HG03025 (cell line): ENCODE measurements around the gene PHACTR1.

Source experiments
- ATAC-seq: cut with Tn5 transposase; IDR thresholded peaks from one replicate; pipeline ENCODE4 v1.9.1; 2021; ENCODE audit warnings: mild to moderate bottlenecking, moderate library complexity; ENCODE audit not compliant: unreplicated experiment, low FRiP score

Gene PHACTR1

DNA sequence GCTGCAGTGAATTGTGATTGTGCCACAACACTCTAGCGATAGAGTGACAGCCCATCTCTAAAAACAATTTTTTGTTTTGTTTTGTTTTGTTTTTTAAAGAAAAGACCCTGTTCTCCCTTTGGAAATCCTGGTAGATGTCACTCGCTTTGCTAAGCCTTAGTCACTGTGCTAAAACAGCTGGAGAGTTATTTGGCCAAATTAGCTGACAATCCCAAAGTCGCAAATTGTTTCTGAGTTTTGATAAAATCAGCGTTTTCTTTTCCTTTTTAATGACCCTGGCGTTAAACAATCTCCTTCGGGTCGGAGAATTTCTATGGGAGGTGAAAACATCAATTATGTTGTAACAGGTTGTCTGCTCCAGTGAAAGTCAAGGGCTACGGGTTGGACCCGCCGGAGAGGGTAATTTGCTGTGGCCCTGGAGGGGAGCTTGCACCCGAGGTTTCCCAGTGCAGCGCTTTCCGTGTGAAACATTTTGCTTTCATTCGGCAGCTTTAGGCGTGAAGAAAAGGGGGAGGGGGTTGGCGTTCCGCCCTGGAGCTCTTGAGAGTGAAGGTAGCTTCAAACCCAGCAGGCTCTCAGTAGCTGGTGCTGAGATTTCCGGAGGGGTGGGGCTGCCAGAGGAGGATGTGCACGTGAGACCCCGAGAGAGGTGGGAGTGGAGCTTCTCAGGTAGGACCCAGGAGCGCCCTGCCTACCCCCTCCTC, 296.6 kb downstream of the PHACTR1 start:
- ATAC-seq = no peak

DNA sequence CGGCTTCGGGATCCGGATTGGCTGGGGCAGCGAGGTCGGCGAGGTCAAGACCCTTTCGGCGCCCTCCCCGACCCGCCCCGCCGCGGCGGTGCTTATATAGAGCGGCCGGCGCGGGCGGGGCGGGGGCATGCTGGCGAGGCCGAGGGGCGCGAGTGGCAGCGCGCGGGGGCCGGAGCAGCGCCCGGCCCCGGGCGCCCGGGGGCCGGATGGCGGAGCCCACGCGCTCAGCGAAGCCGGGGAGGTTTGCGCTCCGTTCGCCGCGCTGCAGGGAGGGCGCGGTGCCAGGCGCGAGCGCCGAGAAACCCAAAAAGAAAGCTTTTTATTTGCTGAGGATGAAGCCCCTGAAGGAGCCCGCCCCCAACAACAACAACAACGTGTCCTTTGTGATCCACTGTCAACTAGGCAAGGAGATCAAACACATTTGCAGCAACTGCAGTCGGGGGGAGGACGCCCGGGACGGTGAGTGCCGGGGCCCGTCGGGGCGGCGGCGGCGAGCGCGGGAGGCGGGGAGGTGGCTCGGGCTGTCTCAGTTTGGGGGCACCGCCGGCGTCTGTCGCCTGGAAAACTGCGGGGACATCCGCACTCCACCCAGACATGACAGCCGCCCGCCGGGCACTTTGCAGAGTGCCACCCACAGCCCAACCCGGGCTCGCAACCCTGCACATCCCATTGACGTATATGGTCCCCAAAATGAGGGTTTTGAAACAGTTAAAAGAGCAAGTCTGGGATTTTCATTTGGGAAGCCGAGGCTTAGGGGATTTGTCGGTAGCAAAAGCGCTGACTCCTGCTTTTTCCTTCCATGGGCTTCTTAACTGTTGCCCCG, 297.3 kb downstream of the PHACTR1 start:
- ATAC-seq = no peak

DNA sequence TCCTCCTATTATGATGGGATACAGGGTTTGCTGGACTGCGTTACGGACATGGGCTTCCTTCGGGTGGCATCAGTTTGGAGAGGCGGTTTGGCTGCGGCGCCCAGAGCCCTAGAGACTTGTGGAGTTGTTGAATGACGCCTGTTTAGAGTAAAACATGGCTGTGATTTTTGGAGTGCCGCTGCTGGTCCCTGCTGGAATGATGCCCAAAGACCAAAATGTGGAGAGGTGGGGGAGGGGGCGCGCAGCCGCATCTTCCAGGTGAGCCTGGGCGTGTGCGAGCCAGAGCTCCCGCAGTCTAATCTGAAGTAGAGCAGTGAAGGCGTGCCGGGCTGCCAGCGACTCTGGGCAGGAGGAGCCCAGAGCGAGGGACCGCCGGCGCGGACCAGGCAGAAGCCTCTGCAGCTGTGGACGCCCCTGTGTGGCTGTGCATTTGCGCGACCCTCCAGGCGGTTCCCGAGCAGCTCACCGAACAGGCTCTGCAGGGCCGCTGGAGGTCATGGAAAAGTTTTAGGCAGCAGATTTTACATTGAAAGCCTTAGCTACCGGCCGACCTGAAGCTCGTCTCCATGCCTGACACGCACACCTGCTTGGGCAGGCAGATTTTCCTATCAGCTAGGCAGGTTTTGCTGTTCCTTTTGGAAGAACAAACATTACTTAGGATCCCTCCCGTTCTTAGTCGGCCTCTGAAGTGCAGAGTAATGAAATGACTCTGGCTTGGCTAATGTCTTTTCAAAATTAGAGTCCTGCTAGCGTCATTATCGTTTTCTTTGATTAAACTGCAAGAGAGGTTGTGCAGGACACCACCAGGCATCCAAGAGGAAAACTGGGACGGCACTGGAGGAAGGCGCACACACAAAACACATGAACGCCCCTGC, 298.2 kb downstream of the PHACTR1 start:
- no peak for ATAC-seq

DNA sequence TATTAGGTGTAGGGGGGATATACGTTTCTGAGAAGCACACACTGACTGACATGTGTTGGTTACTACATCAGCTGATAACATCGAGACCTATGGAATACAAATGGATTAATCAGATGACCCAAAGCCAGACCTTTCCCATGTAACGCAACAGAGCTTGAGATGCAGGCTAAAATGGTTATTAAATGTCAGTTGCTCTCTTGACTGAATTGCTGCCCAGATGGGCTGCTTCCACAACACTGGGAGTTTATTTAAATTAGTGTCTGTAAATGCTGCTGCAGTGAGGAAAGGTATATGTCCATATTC, 298.8 kb downstream of the PHACTR1 start:
- no peak for ATAC-seq

DNA sequence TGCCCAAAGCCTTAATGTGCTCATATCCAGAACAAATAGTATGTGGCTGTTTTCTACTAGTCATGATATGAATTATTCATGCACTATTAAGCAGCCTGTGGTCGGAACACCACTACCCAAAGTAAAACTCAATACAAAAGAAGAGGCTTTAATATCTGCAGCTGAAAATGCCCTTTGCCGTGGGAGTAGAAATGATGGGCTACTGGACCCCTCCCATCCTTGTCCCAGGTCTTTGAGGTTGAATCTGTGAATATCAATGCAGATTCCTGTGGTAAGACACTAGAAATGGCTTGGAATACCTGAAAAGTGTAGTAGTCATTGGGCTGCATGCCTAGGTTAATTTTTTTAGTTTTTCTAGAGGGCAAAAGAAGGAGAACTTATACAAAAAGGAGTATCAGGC, 308.0 kb downstream of the PHACTR1 start:
- no peak for ATAC-seq

DNA sequence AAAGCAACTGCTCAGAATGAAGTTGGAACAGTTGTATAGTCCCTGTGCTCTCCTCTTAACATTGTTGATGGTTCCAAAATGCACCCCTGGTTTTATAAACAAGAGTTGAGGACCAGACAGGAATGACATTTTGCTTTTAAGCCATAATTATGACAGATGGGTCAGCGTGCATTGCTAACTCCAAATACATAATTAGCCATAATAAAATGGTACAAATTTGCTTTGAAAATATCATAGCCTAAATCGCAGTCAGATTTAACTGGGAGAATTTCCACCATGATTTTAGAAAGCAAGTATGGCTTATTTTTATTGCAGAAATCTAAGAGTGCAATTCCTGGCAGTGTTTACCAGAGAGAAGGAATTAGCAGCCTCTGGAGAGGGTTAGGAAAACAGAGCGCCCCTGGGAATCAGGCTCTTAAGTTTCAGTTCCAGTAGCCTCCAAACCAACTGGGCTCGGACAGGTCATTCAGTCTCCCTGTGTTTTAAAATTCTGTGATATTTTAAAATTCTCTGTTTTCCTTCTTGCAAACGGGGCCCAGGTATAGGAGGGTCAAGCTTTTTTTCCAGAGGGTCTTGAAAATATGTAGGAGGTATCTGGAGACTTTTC, 309.4 kb downstream of the PHACTR1 start:
- ATAC-seq = no peak

DNA sequence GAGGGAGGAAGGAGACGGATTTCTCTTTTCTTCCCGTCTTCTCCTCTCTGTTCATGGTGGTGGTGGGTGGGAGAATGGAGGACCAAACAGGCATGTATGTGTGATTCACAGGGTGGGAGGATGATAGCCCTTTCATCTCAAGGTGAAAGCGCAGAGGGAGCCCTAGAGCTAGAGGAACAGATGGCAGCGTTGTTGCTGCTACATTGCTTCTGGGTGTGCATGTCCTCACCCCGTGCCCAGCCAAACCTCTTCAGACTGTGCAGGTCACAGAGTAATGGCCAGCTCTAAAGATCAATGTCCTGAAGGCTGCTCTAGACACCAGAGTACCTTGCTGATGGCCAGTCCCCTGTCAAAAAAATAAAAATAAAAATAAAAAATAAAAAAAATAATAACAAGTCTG, 310.0 kb downstream of the PHACTR1 start:
- ATAC-seq = no peak

DNA sequence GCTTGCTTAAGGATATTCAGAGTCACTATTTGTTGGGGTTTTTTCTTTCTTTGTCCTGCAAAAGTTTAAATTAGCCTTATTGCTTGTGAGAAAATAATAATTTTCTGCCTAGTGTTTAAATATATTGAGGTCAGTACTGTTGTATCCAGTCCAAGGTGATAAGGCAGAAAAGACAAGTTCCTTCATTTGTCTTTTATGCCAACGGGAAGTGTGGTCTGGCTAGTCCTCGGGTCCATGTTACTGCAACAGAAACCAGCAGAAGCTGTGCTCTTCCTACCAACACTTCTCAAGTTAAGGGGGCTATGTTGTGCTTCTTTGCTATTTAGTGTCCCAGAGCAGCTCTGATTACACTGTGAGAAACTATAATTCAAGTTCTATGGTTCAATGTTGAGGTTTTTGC, 310.6 kb downstream of the PHACTR1 start:
- no peak for ATAC-seq

DNA sequence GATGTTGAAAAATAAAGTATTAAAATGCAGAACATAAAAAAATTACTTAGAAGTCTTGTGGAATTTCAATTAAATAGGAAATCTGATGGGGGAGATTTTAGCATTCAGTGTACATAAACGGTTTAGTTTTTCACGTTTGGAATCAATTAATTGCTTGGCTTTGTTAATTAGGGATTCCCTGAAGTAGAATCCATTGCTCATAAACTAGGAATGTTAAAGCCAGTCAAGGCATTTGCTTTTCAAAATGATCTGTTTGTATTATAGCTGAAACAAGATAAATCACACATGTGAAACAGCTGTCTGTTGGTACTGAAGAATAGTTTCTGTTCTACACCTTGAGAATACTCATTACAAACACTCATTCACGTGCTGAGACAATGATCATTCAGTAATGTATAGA, 313.8 kb downstream of the PHACTR1 start:
- no peak for ATAC-seq

DNA sequence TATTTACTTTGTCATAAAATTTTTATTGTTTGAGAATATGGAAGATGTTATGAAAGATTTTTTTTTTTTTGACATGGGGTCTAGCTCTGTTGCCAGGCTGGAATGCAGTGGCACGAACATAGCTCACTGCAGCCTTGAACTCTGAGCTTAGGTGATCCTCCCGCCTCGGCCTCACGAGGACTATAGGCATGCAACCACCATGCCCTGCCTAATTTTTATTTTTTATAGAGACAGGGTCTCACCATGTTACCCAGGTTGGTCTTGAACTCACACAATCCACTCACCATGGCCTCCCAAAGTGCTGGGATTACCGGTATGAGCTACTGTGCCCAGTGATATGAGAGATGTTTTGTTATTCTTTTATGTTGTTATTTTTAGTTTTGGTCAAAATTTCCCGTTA, 316.0 kb downstream of the PHACTR1 start:
- no peak for ATAC-seq

DNA sequence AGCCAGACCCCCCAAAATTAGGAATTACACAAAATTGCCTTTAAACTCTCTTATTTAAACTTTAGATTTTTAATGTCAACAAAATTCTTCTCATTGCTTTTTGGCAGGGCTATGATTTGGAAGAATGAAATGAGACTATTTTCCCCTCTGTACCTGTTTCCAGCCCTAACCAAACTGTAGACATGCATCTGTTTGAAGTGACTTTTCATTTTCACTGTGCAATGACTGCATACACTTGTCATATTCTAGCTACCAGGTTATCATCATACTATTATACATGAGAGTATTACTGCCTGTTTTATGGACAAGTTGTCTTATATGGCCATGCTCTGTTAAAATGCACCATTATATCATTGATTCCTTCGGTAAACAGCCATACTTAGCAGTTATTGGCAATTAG, 316.6 kb downstream of the PHACTR1 start:
- no peak for ATAC-seq

DNA sequence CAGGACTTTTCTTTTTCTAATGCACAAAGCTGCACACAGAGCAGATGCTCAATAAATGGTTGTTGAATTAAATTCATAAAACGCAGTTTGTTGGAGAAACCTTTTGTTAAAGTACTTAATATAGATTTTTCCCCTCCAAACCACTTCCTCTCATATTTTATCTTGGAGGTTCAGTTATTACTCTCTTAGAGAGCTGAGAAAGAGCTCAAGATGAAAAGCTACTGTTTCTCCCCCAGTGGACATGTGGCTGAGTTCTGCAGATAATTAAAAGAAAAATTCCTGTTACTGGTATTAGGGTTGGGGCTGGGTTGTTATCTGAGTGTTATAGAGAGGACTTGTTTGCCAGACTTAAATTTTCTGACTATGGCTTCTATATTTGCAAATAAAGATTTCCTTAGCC, 317.7 kb downstream of the PHACTR1 start:
- no peak for ATAC-seq

DNA sequence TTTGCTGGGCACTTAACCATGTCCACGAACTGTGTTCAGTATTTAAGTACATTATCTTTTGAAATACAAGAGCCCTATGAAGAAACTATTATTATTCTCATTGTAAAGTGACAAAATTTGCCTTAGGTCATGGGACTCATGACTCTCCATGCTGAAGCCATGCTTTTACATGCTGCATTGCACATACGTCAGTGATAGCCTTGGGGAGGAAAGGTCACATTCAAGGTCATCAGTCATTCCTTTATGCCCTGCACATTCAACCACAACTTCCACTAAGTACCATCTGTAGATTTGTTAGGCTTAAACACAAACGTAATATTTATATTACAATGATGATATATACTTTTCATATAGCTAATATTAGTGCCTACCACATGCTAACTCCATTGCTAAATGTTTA, 319.0 kb downstream of the PHACTR1 start:
- no peak for ATAC-seq

DNA sequence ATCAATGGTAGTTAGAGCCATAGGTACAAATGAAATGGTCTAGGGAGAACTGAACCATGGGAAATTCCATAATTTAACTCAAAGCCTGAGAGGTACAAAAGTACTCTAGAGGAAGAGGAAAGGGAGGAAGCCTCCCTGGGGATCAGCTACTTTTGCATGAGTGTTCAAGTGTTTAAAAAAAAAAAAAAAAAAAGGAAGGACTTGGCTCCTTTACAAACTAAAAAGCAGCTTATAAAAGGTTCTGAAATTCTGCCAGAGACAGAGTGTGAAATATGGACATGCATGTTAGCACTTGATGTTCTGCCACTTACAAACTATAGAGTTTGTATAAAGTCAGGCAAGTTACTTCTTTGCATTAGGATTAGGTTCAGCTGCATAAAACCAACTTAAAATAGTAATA, 321.7 kb downstream of the PHACTR1 start:
- no peak for ATAC-seq

DNA sequence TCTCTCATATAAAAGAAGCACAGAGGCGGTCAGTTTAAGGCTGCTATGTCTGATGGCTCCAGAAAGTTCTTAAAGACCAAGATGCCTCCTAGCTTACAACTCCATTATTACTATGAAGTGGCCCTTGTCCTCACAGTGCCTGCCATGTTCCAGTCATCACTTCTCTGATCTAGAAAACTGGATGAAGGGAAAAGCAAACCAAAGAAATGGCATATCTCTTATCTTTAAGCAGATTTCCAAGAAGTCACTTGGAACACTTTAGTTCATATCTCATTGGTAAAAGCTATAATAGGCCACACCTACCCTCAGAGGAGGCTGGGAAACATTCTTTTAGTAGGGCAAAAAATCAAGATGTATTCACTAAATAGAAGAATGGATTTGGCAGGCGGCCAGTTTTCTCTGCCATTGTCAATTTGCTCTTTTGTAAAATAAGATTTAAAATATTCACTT, 322.2 kb downstream of the PHACTR1 start:
- no peak for ATAC-seq

DNA sequence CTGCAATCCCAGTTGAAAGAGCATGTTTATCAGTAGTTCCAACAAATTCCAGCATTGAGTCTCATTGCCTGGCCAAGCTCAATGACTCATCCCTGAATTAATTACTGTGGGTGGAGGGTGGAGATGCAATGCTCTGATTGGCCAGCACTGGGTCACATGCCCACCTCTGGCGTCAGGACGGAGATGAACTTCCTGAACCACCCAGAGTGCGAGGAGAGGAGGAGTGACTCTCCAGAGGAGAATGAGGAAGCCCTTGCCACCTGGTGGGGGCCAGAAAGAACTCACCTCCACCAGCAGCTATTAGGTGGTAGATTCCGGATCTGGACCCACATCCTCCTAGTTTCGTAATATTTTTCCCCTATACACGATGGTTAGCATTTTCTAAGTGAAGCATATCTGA, 327.8 kb downstream of the PHACTR1 start:
- no peak for ATAC-seq

DNA sequence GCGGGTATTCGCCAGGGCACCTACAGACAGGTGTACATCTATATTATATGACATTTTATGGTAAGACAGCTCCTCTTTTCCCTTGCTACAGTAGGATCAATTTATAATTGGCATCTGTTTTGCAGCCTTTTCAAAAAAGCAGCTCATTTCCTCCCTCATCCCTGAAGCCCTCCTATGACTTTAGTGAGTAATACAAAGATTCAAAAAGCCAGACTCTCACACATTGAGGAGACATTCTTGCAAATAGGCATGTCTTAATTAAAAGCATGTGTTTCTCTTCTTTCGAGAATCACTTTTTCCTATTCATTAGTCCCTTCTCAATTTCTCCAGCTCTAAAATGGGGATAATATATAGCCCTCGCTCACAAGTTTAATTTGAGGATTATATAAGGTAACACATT, 328.3 kb downstream of the PHACTR1 start:
- no peak for ATAC-seq

DNA sequence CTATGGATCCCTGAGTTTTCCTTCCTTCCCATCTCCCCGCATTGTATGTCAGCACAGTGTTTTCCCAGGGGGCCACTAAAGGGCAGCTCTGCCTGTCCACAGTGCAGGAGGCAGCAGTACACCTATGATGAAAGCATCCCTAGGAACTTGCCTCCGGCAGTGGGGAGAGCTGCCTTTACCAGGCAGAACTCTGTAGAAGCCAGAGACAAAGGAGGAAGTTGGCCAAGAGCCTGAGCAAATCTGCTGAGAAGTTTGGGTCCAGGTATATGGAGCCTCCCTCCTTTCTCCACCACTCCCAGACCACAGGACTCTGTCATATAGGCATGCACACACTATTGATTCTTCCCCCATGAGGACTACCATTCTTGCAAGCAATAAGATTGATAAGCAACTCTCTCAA, 329.1 kb downstream of the PHACTR1 start:
- ATAC-seq = no peak

DNA sequence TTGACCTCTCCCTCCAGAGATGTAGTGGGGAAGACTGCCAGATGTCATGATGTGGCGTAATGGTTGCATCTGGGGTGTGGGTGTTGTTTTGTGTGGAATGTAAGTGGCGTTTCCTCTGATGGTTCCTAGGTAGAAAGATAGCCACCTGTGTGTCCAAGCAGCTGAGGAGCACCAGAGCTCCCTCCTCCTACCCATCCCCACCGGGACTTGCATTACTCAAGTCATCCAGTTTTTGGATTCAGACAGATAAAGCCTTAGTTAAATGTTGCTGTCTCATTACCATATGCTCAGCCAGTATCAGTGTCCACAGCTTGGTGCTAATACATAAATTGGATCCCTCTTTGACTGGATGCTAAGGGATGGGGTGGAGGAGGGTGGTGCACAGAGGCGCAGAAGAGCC, 329.5 kb downstream of the PHACTR1 start:
- no peak for ATAC-seq

DNA sequence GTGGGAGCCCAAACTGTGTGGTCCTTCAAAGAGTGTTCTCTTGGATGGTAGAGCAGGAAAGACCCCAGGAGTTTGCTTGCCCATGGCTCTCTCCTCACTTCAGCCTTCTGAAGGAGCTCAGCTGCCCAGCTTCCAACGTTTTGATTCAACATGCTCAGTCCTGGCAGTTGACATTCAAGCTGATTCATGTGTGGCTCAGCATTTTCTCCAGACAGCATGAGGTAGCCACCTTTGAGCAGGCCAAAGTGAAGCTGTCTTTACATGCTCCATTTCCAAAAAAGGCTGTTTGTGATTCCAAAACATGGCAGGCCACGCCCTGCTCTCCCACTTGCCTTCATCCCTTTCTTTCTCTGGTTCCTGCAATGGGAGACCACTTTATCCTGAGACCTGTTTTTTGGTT, 331.5 kb downstream of the PHACTR1 start:
- no peak for ATAC-seq

DNA sequence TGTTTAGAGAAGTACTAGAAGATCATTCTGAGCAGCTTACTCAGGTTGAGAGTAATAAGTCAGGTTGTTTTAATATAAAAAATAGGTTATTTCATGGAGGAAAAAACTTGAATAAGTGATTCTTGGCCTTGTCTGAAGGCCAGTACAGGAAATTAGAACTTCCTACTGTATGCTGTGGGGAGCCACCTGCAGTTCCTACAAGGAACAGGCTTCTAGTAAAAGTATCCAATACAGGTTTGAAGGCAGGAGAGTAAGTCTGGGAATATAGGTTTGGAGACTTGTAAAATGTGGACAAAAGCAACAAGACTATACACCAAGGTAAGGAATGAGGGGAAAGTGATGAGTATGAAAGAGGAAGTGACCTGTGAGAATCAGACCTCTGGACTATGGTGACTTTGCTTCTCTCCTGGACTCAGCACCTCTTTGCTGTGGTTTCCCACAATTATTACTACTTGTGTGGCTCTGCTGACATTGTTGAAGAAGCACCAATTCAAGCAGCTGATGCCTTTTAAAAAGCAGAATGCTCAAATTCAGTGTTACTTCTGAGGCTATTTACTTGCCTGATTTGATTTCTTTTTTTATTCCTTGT, 333.2 kb downstream of the PHACTR1 start:
- no peak for ATAC-seq
